ENCODE data around the gene SVEP1.

Gene SVEP1

DNA sequence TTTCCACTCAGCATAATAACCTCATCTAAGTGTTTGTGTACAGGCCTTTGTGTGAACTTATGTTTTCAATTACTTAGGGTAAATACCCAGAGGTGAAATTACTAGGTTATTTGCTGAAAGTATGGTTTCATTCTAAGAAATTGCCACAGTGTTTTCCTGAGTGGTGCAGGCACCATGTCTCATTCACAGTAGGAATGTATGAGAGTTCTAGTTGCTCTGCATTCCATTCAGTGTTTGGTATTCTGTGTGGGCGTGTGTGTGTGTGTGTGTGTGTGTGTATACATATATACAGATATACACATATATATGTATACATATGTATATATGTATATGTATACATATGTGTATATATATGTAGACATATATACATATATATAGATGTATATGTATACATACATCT is 8.8 kb upstream of the SVEP1 start:
- Histone ChIP-seq H3K36me3 (ENCODE audit: control insufficient read depth in 2 of 2, insufficient read depth in 1 of 2, low read length in 2 of 2) (no peaks in the 10 kb centered on the region), H3K4me1 (ENCODE audit: control insufficient read depth, insufficient read depth, low read length) (no peaks in the 10 kb centered on the region), H3K4me3 (ENCODE audit: low read depth, low read length) (no peak overlapping the region), H3K9me3 (ENCODE audit: control insufficient read depth, insufficient read depth, low read depth, low read length) (no peaks in the 10 kb centered on the region), H3K27ac (ENCODE audit: extremely low read depth, low read depth, low read length) (no peak overlapping the region)
- ChIA-PET CTCF (no interaction called here), POLR2A (no interaction called here)
- TF ChIP-seq ZNF449 (tag by site-specific recombination; IDR thresholded peaks at IDR 0.05) (no peak), ZNF704 (tag by site-specific recombination; IDR thresholded peaks at IDR 0.05) (no peak), HOXA7 (CRISPR knock-in tag; IDR thresholded peaks at IDR 0.05; ENCODE audit: borderline replicate concordance) (no peak), ZNF169 (tag by site-specific recombination; IDR thresholded peaks at IDR 0.05) (no peak), ZNF561 (tag by site-specific recombination; IDR thresholded peaks at IDR 0.05; ENCODE audit: borderline replicate concordance) (no peak), ZBTB11 (tag by site-specific recombination; conservative IDR thresholded peaks at IDR 0.05; ENCODE audit: low read depth) (no peak), ZNF366 (tag by site-specific recombination; conservative IDR thresholded peaks at IDR 0.05) (no peak), ZNF747 (tag by site-specific recombination; IDR thresholded peaks at IDR 0.05) (no peak), MZF1 (tag by site-specific recombination; IDR thresholded peaks at IDR 0.05; ENCODE audit: borderline replicate concordance) (no peak), ZNF266 (tag by site-specific recombination; IDR thresholded peaks at IDR 0.05; ENCODE audit: low read depth) (no peak), ZNF416 (tag by site-specific recombination; IDR thresholded peaks at IDR 0.05) (no peak), ZNF354C (tag by site-specific recombination; IDR thresholded peaks at IDR 0.05; ENCODE audit: borderline replicate concordance, low read depth) (no peak), BCL6B (tag by site-specific recombination; IDR thresholded peaks at IDR 0.05) (no peak), SP3 (tag by site-specific recombination; IDR thresholded peaks at IDR 0.05) (no peak), ZNF362 (tag by site-specific recombination; IDR thresholded peaks at IDR 0.05) (no peak)
- TF ChIP-seq, protein P1, sequence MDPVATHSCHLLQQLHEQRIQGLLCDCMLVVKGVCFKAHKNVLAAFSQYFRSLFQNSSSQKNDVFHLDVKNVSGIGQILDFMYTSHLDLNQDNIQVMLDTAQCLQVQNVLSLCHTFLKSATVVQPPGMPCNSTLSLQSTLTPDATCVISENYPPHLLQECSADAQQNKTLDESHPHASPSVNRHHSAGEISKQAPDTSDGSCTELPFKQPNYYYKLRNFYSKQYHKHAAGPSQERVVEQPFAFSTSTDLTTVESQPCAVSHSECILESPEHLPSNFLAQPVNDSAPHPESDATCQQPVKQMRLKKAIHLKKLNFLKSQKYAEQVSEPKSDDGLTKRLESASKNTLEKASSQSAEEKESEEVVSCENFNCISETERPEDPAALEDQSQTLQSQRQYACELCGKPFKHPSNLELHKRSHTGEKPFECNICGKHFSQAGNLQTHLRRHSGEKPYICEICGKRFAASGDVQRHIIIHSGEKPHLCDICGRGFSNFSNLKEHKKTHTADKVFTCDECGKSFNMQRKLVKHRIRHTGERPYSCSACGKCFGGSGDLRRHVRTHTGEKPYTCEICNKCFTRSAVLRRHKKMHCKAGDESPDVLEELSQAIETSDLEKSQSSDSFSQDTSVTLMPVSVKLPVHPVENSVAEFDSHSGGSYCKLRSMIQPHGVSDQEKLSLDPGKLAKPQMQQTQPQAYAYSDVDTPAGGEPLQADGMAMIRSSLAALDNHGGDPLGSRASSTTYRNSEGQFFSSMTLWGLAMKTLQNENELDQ (tag by site-specific recombination; IDR thresholded peaks at IDR 0.05; ENCODE audit: low read depth) = no peak
- TF ChIP-seq, protein P2, sequence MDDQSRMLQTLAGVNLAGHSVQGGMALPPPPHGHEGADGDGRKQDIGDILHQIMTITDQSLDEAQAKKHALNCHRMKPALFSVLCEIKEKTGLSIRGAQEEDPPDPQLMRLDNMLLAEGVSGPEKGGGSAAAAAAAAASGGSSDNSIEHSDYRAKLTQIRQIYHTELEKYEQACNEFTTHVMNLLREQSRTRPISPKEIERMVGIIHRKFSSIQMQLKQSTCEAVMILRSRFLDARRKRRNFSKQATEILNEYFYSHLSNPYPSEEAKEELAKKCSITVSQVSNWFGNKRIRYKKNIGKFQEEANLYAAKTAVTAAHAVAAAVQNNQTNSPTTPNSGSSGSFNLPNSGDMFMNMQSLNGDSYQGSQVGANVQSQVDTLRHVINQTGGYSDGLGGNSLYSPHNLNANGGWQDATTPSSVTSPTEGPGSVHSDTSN (CRISPR knock-in tag; IDR thresholded peaks at IDR 0.05) = no peak
